Activated CD4-positive, CD25-positive, alpha-beta regulatory T cell treated with anti-CD3 and anti-CD28 coated beads, Interleukin-2, amount 50 U/mL, for 16 hours (primary cell): ENCODE data around the gene MSI2.

Experiments
- DNase-seq: peaks from one replicate; pipeline ENCODE4 v3.0.0-alpha.2; 2020; ENCODE audit warnings: low read depth, low spot score

Gene MSI2

GRCh38 chr17:57269598-57270255 is 13.4 kb downstream of the MSI2 start:
- DNase-seq: no peak

- DNase-seq: no peak
Measured at GRCh38 chr17:57270801-57271245, 14.5 kb downstream of the MSI2 start.

- no peak for DNase-seq
Measured at GRCh38 chr17:57271821-57272220, 15.5 kb downstream of the MSI2 start.

- DNase-seq: no peak
Measured at GRCh38 chr17:57273490-57273889, 17.2 kb downstream of the MSI2 start.

GRCh38 chr17:57274162-57274561 is 17.8 kb downstream of the MSI2 start:
- DNase-seq: no peak

- DNase-seq: no peak
Measured at GRCh38 chr17:57275071-57275764, 18.9 kb downstream of the MSI2 start.

GRCh38 chr17:57276621-57277020 is 20.3 kb downstream of the MSI2 start:
- DNase-seq: no peak

GRCh38 chr17:57277923-57278604 is 21.7 kb downstream of the MSI2 start:
- DNase-seq: no peak

- no peak for DNase-seq
Measured at GRCh38 chr17:57278740-57279387, 22.5 kb downstream of the MSI2 start.

- no peak for DNase-seq
Measured at GRCh38 chr17:57279432-57279831, 23.1 kb downstream of the MSI2 start.

GRCh38 chr17:57281887-57282286 is 25.6 kb downstream of the MSI2 start:
- DNase-seq: no peak

GRCh38 chr17:57282296-57282695 is 26.0 kb downstream of the MSI2 start:
- DNase-seq: no peak

GRCh38 chr17:57283203-57283971 is 27.1 kb downstream of the MSI2 start:
- no peak for DNase-seq

GRCh38 chr17:57284583-57284982 is 28.3 kb downstream of the MSI2 start:
- no peak for DNase-seq

- DNase-seq: no peak
Measured at GRCh38 chr17:57284984-57285646, 28.8 kb downstream of the MSI2 start.

GRCh38 chr17:57285701-57286100 is 29.4 kb downstream of the MSI2 start:
- no peak for DNase-seq

- DNase-seq: no peak
Measured at GRCh38 chr17:57286399-57287105, 30.2 kb downstream of the MSI2 start.

GRCh38 chr17:57288040-57288772 is 31.9 kb downstream of the MSI2 start:
- no peak for DNase-seq

GRCh38 chr17:57288773-57289121 is 32.4 kb downstream of the MSI2 start:
- DNase-seq: no peak

GRCh38 chr17:57289130-57289529 is 32.8 kb downstream of the MSI2 start:
- no peak for DNase-seq
